SK-N-SH (cell line): ENCODE measurements around the gene ZNF335. TPM values are rescaled to one million over a fixed set of nuclear protein-coding genes. Genes with fewer than 3 reads are reported as not detected.

ENCODE experiments used
- CTCF ChIA-PET: fragments of 300-600, 350-600 bp; formaldehyde crosslinking; extraction: SDS; loops from one replicate; lab custom pipeline; 2021; lab: Yijun Ruan, JAX
- POLR2A ChIA-PET: fragments of 350-600 bp; sonication (Branson Sonifier 250); formaldehyde crosslinking; extraction: SDS; loops from one replicate; lab custom pipeline; 2020; ENCODE audit warnings: antibody characterized with exemption, inconsistent platforms; lab: Yijun Ruan, JAX
- DNase-seq: peaks from one replicate; pipeline ENCODE4 v3.0.0; 2012
- H2AFZ ChIP-seq: fragments of 200-600 bp; sonication (generic); 2 replicates; pipeline ENCODE4 v1.8.1; 2016; ENCODE audit warnings: antibody characterized with exemption, mild to moderate bottlenecking, low read depth
- H3F3A ChIP-seq: fragments of 200-600 bp; sonication (generic); replicated peaks from 2 replicates; pipeline ENCODE3; 2016; ENCODE audit warnings: antibody characterized with exemption, mild to moderate bottlenecking; ENCODE audit not compliant: insufficient read depth
- H3K27ac ChIP-seq, 2 experiments: fragments of 200-500 bp in 1 of 2; fragments of 200-600 bp in 1 of 2; sonication (Bioruptor generic) in 1 of 2; sonication (generic), shearing (Covaris generic) in 1 of 2; 2 replicates each; pipeline versions ENCODE4 v1.5.1 to v1.6.1; 2014 to 2016; ENCODE audit warnings: low read depth in 2 of 2, inconsistent platforms in 1 of 2, low read length in 1 of 2, mild to moderate bottlenecking in 1 of 2, mixed read lengths in 1 of 2
- H3K27me3 ChIP-seq: fragments of 200-600 bp; sonication (generic), shearing (Covaris generic); 2 replicates; pipeline ENCODE4 v1.6.1; 2016; ENCODE audit warnings: mixed run types; ENCODE audit not compliant: insufficient read depth
- H3K36me3 ChIP-seq, 2 experiments: fragments of 200-500 bp in 1 of 2; fragments of 200-600 bp in 1 of 2; sonication (Bioruptor generic) in 1 of 2; sonication (generic) in 1 of 2; replicated peaks in 1 of 2; 2 replicates each; pipeline versions ENCODE3 to v1.5.1; 2014 to 2016; ENCODE audit warnings: low read length in 1 of 2, mild to moderate bottlenecking in 1 of 2; ENCODE audit not compliant: insufficient read depth in 2 of 2, control insufficient read depth in 1 of 2
- H3K4me1 ChIP-seq, 2 experiments: fragments of 200-500 bp in 1 of 2; fragments of 200-600 bp in 1 of 2; sonication (Bioruptor generic) in 1 of 2; sonication (generic), shearing (Covaris generic) in 1 of 2; 2 replicates each; pipeline versions ENCODE4 v1.5.1 to v1.6.1; 2014 to 2016; ENCODE audit warnings: low read depth in 1 of 2, low read length in 1 of 2, mixed run types in 1 of 2; ENCODE audit not compliant: insufficient read depth in 2 of 2, control insufficient read depth in 1 of 2
- H3K4me2 ChIP-seq: fragments of 200-600 bp; sonication (generic), shearing (Covaris generic); 2 replicates; pipeline ENCODE4 v1.6.1; 2017; ENCODE audit warnings: mixed run types
- H3K4me3 ChIP-seq, 2 experiments: fragments of 200-500 bp in 1 of 2; fragments of 200-600 bp in 1 of 2; sonication (Bioruptor generic) in 1 of 2; sonication (generic), shearing (Covaris generic) in 1 of 2; 2 replicates each; pipeline versions ENCODE4 v1.5.1 to v1.8.1; 2014 to 2016; ENCODE audit warnings: low read depth in 2 of 2, inconsistent platforms in 1 of 2, low read length in 1 of 2, mild to moderate bottlenecking in 1 of 2, mixed read lengths in 1 of 2, moderate library complexity in 1 of 2
- H3K79me2 ChIP-seq: fragments of 200-600 bp; sonication (generic); 2 replicates; pipeline ENCODE4 v1.8.1; 2017; ENCODE audit warnings: mild to moderate bottlenecking; ENCODE audit not compliant: insufficient read depth
- H3K9ac ChIP-seq: fragments of 200-600 bp; sonication (generic); 2 replicates; pipeline ENCODE4 v1.6.1; 2017; ENCODE audit warnings: mixed run types
- H3K9me2 ChIP-seq: fragments of 200-600 bp; sonication (generic); 2 replicates; pipeline ENCODE4 v1.6.1; 2017; ENCODE audit warnings: mixed run types
- H3K9me3 ChIP-seq: fragments of 200-600 bp; sonication (generic); 2 replicates; pipeline ENCODE4 v1.6.1; 2017; ENCODE audit warnings: mixed run types, mild to moderate bottlenecking, moderate library complexity
- H4K20me1 ChIP-seq: fragments of 200-600 bp; sonication (generic); 2 replicates; pipeline ENCODE4 v1.6.1; 2017; ENCODE audit warnings: mild to moderate bottlenecking, mixed run types; ENCODE audit not compliant: insufficient read depth
- ELF1 ChIP-seq: IDR thresholded peaks from 2 replicates; pipeline ENCODE4 v1.4.0; 2012
- EP300 ChIP-seq, 2 experiments: IDR thresholded peaks; 2 replicates each; pipeline versions ENCODE4 v1.4.0 to v1.6.1; 2012; ENCODE audit warnings: borderline replicate concordance in 1 of 2, low read depth in 1 of 2, low read length in 1 of 2
- EZH2phosphoT487 ChIP-seq: fragments of 200-600 bp; sonication (generic); IDR thresholded peaks from 2 replicates; pipeline ENCODE4 v1.6.1; 2017; ENCODE audit warnings: low read depth, mixed run types, mild to moderate bottlenecking, antibody characterized with exemption, moderate library complexity, borderline replicate concordance
- FOXJ3 ChIP-seq: sonication (generic); formaldehyde crosslinking; IDR thresholded peaks from 2 replicates; pipeline ENCODE4 v1.5.1; 2020; ENCODE audit warnings: mild to moderate bottlenecking, missing genetic modification reagents
- FOXM1 ChIP-seq: IDR thresholded peaks from 2 replicates; pipeline ENCODE4 v1.4.0; 2012; ENCODE audit warnings: low read depth, mild to moderate bottlenecking
- GATA2 ChIP-seq: sonication (generic); formaldehyde crosslinking; IDR thresholded peaks from 2 replicates; pipeline ENCODE4 v1.5.0; 2020; ENCODE audit warnings: mild to moderate bottlenecking, missing genetic modification reagents
- NFIC ChIP-seq: IDR thresholded peaks from 2 replicates; pipeline ENCODE4 v1.4.0; 2012; ENCODE audit warnings: borderline replicate concordance
- POLR2AphosphoS5 ChIP-seq: IDR thresholded peaks from 2 replicates; pipeline ENCODE4 v1.6.1; 2012; ENCODE audit warnings: low read depth, low read length
- REST ChIP-seq: IDR thresholded peaks from 2 replicates; pipeline ENCODE4 v1.6.1; 2012; ENCODE audit warnings: mild to moderate bottlenecking, low read depth, low read length, moderate library complexity
- RFX5 ChIP-seq: IDR thresholded peaks from 2 replicates; pipeline ENCODE4 v1.6.1; 2012; ENCODE audit warnings: mild to moderate bottlenecking, improper control_type of control experiment, low read length
- RXRA ChIP-seq: IDR thresholded peaks from 2 replicates; pipeline ENCODE4 v1.4.0; 2012; ENCODE audit warnings: low read depth, mild to moderate bottlenecking, borderline replicate concordance
- TAF1 ChIP-seq: IDR thresholded peaks from 2 replicates; pipeline ENCODE4 v1.6.1; 2012; ENCODE audit warnings: low read depth, mild to moderate bottlenecking, low read length, moderate library complexity, borderline replicate concordance
- TCF12 ChIP-seq: IDR thresholded peaks from 2 replicates; pipeline ENCODE4 v1.4.0; 2012
- USF1 ChIP-seq: IDR thresholded peaks from 2 replicates; pipeline ENCODE4 v1.4.0; 2012; ENCODE audit warnings: low read depth, borderline replicate concordance
- USF2 ChIP-seq: fragments of 150-350 bp; IDR thresholded peaks from 2 replicates; pipeline ENCODE4 v1.6.1; 2017; ENCODE audit warnings: antibody characterized with exemption, low read length, low read depth, borderline replicate concordance
- YY1 ChIP-seq: IDR thresholded peaks from 2 replicates; pipeline ENCODE4 v1.4.0; 2012; ENCODE audit warnings: low read depth, mild to moderate bottlenecking
- ZBTB33 ChIP-seq: IDR thresholded peaks from 2 replicates; pipeline ENCODE4 v1.4.0; 2012; ENCODE audit warnings: low read depth, borderline replicate concordance
- WGBS: methylation state at CpG from one replicate; pipeline ENCODE4 v1.1.6; 2017; ENCODE audit warnings: low lambda C conversion rate; 5-methylcytosine and 5-hydroxymethylcytosine counted together
- polyA plus RNA-seq, 3 experiments: library from polyadenylated mRNA; depleted of rRNA; stranded (reverse); fragments of >200 nt; gene quantifications; 2 replicates each; pipeline ENCODE4 v1.2.3, GENCODE V29; 2012

Gene ZNF335
- polyA plus RNA-seq, 1 of the 3 experiments (the other 2 are of a cell fraction), result 11.7 TPM

- 83% methylated on average over 7 of the region's 8 CpGs for WGBS
- no peak overlapping the region for H3K27ac ChIP-seq
- peaks cover 14% of the 10 kb centered on the region for H3F3A ChIP-seq
- ChIA-PET POLR2A (interaction anchor here (0.6 kb wide), 1 partner anchor 9 kb away, joined by 3 read pairs; no protein-coding TSS in a partner anchor), CTCF (interaction anchor here (0.7 to 1.6 kb wide), 5 partner anchors 8 to 107 kb away, joined by 3 to 4 read pairs (median 4); no protein-coding TSS in a partner anchor)
- H3K9ac ChIP-seq, result no peak overlapping the region
- H3K36me3 ChIP-seq, result peaks cover 33 to 37% of the 10 kb centered on the region in 2 experiments
- no peak overlapping the region for H3K4me2 ChIP-seq
- H3K4me1 ChIP-seq, result peaks cover 0 to 3% of the 10 kb centered on the region in 2 experiments; a peak in 1 of 4 replicates
- H4K20me1 ChIP-seq, result no peaks in the 10 kb centered on the region; the same call in 1 of the 2 replicates
- no peaks in the 10 kb centered on the region for H3K9me3 ChIP-seq
- no peaks in the 10 kb centered on the region for H3K27me3 ChIP-seq
- DNase-seq, result no peak
- TF ChIP-seq USF1 (no peak), ZBTB33 (no peak), RXRA (no peak), NFIC (no peak), GATA2 (CRISPR knock-in tag) (no peak), FOXM1 (no peak), REST (no peak), TCF12 (no peak), EZH2phosphoT487 (no peak), ELF1 (no peak), TAF1 (no peak), USF2 (no peak), EP300 (IDR thresholded peaks at IDR 0.05; ENCODE audit: borderline replicate concordance in 1 of 2, low read depth in 1 of 2, low read length in 1 of 2) (no peak), POLR2AphosphoS5 (no peak), RFX5 (no peak), YY1 (no peak), FOXJ3 (no peak)
- H3K9me2 ChIP-seq, result no peaks in the 10 kb centered on the region
- H3K4me3 ChIP-seq, result no peak overlapping the region
- peaks cover 10% of the 10 kb centered on the region for H3K79me2 ChIP-seq
- H2AFZ ChIP-seq, result no peak overlapping the region
Measured at GRCh38 chr20:45905505-45906079, 66.4 kb downstream of the ZNF335 start.
